ENCODE data around the gene THSD7A. TPM values are rescaled to one million over a fixed set of nuclear protein-coding genes. Genes with fewer than 3 reads are reported as not detected.

The THSD7A gene
- total and polyA plus RNA-seq, 7 donors, result 0.06 to 1.4 (median 0.21) TPM

DNA sequence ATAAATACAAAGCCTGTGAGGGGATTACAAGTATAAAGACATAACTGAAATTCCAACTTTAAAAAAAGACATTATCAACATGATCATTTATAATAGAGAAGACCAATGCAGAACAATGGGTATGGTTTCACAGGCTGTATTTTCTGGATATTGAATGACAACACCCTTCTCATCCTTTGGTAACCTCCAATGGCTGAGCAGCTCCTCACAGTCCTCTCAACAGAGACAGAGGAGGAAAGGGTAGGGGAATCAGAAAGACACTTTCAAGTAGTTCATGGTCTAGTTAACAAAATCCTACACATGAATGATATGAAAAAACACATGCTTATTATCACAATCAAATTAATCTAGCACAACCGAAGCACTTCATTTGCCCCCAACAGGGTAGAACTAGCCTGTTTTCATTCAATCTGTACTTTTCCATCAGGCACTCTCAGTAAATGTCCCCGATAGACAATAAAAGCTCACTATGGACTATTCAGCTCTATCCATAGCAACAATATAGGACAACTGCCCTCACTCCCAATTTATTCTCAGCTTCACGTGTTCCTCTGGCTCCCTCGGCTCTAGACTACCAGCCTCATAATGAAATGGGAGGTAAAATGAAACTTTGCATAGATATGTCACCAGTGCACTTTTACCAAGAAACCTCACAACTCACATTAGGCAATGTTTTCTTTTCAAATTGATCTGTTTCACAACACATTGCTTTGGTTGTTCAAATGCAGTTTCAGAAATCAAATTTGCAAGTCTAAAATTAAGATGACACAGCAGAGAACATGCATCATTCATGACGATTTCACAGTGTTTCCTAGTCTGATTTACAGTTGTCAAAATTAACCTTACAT lies 211.4 kb downstream of the THSD7A start:
- DNase-seq (no peak), ATAC-seq (no peak)
- no peaks in the 10 kb centered on the region for H3K9me3 ChIP-seq
- intact Hi-C loops (cut with DNase I), result no loop called here
- no peaks in the 10 kb centered on the region for H3K27me3 ChIP-seq (ENCODE audit: insufficient read depth in 3 of 3, low read length in 2 of 3)
- H3K27ac ChIP-seq, result no peak overlapping the region
- H3K4me1 ChIP-seq, result no peaks in the 10 kb centered on the region
- no peak overlapping the region for H3K4me3 ChIP-seq
- no peaks in the 10 kb centered on the region for H3K36me3 ChIP-seq (ENCODE audit: insufficient read depth in 1 of 2, low read depth in 1 of 2)
- TF ChIP-seq, protein P1, sequence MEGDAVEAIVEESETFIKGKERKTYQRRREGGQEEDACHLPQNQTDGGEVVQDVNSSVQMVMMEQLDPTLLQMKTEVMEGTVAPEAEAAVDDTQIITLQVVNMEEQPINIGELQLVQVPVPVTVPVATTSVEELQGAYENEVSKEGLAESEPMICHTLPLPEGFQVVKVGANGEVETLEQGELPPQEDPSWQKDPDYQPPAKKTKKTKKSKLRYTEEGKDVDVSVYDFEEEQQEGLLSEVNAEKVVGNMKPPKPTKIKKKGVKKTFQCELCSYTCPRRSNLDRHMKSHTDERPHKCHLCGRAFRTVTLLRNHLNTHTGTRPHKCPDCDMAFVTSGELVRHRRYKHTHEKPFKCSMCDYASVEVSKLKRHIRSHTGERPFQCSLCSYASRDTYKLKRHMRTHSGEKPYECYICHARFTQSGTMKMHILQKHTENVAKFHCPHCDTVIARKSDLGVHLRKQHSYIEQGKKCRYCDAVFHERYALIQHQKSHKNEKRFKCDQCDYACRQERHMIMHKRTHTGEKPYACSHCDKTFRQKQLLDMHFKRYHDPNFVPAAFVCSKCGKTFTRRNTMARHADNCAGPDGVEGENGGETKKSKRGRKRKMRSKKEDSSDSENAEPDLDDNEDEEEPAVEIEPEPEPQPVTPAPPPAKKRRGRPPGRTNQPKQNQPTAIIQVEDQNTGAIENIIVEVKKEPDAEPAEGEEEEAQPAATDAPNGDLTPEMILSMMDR (IDR thresholded peaks at IDR 0.05), result no peak
- 70 to 79% (median 71%) methylated on average over 5 of the region's 5 CpGs for WGBS, 3 donors

DNA sequence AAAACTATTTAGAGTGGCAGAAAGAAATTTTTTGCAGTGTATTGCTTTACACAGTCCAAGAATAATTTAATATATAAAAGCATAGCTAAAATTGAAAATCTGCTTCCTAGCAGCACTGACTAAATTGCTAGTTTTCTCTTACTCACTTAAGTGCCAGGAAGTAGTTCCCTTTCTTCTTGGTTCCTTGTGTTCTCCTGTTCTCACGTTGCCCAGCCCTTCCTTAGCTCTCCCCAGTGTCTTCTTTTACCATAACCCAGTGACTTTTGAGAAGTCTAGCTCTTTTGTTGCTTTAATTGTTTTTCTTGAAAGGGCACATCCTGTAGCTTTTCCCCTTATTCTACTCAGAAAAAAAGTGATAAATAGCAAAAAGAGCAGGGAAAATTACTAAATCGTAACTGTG lies 215.5 kb downstream of the THSD7A start:
- TF ChIP-seq, protein P1 (IDR thresholded peaks at IDR 0.05), result no peak
- no peak for DNase-seq
- Histone ChIP-seq H3K4me3 (no peak overlapping the region), H3K36me3 (ENCODE audit: insufficient read depth in 1 of 2, low read depth in 1 of 2) (no peaks in the 10 kb centered on the region), H3K4me1 (no peaks in the 10 kb centered on the region), H3K9me3 (no peaks in the 10 kb centered on the region), H3K27ac (no peak overlapping the region), H3K27me3 (ENCODE audit: insufficient read depth in 3 of 3, low read length in 2 of 3) (no peaks in the 10 kb centered on the region)
- intact Hi-C loops (cut with DNase I), result no loop called here
- no peak for ATAC-seq
- 50 to 57% (median 56%) methylated on average over 2 of the region's 2 CpGs for WGBS, 3 donors

GRCh38 chr7:11615174-11615573 lies 216.8 kb downstream of the THSD7A start:
- intact Hi-C loops (cut with DNase I), result no loop called here
- H3K27ac ChIP-seq, result no peak overlapping the region
- no peak for ATAC-seq
- DNase-seq, result no peak
- no peak overlapping the region for H3K4me3 ChIP-seq
- WGBS, 3 donors, result 50 to 59% (median 57%) methylated on average over 2 of the region's 2 CpGs
- no peaks in the 10 kb centered on the region for H3K9me3 ChIP-seq
- no peaks in the 10 kb centered on the region for H3K36me3 ChIP-seq (ENCODE audit: insufficient read depth in 1 of 2, low read depth in 1 of 2)
- H3K27me3 ChIP-seq (ENCODE audit: insufficient read depth in 3 of 3, low read length in 2 of 3), result no peaks in the 10 kb centered on the region
- no peaks in the 10 kb centered on the region for H3K4me1 ChIP-seq
- TF ChIP-seq, protein P1 (IDR thresholded peaks at IDR 0.05), result no peak

GRCh38 chr7:11613292-11613930 lies 218.6 kb downstream of the THSD7A start:
- TF ChIP-seq, protein P1 (IDR thresholded peaks at IDR 0.05), result no peak
- Histone ChIP-seq H3K27me3 (ENCODE audit: insufficient read depth in 3 of 3, low read length in 2 of 3) (no peaks in the 10 kb centered on the region), H3K9me3 (no peaks in the 10 kb centered on the region), H3K4me1 (no peaks in the 10 kb centered on the region), H3K4me3 (no peak overlapping the region), H3K27ac (no peak overlapping the region), H3K36me3 (ENCODE audit: insufficient read depth in 1 of 2, low read depth in 1 of 2) (no peaks in the 10 kb centered on the region)
- no peak for DNase-seq
- 78 to 85% (median 83%) methylated on average over 5 of the region's 5 CpGs for WGBS, 3 donors
- ATAC-seq, result no peak
- intact Hi-C loops (cut with DNase I), result no loop called here

All from psoas muscle (tissue), 8 donors.